HG03521 (cell line): ENCODE data around the gene GANC.

Source experiments
- ATAC-seq: cut with Tn5 transposase; IDR thresholded peaks from one replicate; pipeline ENCODE4 v1.9.1; 2021; ENCODE audit warnings: mild to moderate bottlenecking, moderate library complexity; ENCODE audit not compliant: unreplicated experiment

The GANC gene

DNA sequence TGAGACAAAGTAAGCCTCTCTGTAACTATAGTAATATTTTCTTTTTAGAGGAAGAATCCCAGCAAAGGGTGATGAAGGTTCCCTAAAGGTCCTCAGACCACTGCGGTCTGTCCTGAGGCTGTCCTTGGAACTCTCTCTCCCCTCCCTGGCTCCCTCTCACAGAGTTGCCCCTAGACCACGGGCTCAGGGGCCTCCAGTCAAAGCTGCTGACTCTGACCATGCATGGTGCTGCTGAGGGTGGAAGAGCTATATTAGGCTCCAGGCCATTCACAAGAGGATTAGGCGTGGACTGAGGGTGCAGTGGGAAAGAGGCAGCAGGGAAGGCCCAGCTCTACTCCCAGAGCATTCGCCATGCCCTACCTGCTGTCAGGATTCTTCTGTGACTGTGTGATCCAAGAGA is 100.9 kb downstream of the GANC start:
- ATAC-seq: no peak

DNA sequence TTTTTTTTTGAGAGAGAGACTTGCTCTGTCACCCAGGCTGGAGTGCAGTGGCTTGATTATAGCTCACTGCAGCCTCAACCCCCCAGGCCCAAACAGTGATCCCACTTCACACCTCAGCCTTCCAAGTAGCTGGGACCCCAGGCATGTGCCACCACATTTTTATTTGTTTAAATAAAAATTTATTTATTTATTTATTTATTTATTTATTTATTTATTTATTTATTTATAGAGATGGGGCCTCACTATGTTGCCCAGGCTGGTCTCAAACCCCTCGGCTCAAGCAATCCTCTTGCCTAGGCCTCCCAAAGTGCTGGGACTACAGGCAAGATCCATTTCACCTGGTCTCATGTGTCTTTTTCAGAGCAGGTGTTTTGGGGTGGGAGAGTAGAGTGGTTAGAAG is 101.8 kb downstream of the GANC start:
- no peak for ATAC-seq

DNA sequence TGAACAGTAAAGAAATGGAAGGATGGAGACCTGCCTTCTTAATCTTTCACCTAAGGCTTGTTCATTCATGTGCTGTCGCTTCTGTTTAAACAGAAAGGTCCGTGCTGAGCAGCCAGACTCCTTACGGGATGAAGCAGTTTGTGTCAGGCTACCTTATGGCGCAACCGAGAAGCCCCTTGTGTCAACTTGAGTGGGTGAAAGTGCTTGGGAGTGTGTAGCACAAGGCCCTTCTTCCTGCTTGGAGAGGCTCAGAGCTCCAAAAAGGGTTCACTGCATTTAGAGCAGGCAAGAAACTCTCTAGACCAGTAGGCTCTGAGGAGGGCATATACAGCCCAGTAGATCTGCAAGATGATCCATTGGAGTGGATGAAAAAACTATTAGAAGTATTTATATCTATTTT is 102.3 kb downstream of the GANC start:
- no peak for ATAC-seq

DNA sequence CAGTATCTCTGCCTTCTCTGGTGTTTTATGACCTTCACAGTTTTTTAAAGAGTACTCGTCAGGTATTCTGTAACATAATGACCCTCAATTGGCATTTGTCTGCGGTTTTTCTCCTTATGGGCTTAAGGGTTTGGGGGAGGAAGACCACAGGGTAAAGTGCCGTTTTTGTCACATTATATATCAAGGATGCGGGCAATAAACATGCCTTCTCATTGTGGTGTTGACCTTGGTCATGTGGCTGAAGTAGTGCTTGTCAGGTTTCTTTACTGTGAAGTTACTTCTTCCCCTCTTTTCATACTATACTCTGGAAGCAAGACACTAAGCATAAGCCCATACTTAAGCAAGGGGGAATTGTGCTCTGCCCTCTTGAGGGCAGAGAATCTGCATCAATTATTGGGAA is 102.9 kb downstream of the GANC start:
- ATAC-seq: no peak

DNA sequence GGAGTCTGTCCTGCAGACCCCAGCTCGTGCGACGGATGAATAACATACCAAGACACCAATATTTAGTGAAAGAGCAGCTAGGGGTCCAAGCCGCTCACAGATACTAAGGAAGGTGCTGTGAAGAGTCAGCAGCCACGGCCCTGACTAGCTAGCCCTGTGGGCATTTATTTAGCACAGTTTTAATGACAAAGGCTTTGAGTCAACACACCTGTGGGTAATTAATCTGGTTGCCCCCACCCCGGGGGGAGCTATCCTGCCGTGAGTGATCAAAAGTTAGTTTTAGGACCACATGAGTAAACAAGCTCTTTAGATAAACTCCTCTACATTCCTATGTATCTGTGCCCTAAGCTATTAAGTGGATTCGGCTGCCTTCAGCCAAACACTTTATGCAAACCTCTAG is 105.0 kb downstream of the GANC start:
- ATAC-seq: no peak

DNA sequence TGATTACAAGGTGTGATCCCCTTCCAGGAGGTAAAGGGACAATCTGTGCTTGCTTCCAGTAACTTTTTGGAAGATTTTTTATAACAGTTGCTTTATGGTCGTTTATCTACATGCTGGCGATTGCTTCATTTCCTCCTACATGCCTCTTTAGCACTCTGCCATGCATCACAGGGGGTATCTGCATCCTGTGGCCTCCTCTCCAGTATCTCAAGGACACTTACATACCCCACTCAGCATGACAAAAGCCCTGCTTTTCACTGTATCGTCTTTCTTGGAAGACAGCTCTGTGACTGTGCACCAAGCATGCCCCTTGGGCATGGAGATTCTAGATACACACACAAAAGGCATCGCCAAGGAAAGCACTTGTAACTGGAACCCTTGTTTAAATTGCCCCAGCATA is 111.6 kb downstream of the GANC start:
- ATAC-seq: no peak

DNA sequence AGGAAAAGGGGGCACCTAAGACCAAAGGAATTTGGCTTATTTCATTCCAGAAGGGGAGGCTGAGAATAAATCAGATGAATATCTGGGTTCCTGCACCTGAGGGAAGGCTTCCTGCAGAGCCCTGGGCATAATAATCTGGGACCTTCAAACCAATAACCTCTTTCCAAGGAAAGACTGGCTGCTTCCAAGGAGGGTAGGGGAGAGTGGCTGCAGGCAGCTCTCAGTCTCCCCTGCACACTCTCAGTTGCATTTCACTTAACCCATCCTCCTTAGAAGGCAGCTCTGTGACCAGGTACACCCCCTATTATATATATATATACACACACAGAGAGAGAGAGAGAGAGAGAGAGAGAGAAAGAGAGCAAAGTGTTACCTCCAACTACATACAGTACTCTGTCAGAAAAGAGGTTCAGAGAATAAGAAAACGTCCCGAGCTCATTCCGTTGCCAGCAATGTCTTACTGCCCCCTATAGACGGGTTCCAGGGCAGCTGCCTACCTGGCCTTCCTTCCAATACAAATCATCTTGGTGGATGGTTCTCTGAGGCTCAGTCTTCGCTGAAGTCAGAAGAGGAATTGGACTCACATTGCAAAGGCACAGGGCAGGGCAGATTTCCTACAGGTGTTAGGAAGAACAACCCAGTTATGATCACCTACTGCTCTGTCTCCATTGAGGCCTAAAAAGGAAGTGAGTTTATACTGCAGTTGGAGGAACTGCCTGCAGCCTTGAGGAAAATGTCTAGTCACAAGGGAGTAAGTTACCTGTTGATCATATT is 112.4 kb downstream of the GANC start:
- ATAC-seq: no peak

DNA sequence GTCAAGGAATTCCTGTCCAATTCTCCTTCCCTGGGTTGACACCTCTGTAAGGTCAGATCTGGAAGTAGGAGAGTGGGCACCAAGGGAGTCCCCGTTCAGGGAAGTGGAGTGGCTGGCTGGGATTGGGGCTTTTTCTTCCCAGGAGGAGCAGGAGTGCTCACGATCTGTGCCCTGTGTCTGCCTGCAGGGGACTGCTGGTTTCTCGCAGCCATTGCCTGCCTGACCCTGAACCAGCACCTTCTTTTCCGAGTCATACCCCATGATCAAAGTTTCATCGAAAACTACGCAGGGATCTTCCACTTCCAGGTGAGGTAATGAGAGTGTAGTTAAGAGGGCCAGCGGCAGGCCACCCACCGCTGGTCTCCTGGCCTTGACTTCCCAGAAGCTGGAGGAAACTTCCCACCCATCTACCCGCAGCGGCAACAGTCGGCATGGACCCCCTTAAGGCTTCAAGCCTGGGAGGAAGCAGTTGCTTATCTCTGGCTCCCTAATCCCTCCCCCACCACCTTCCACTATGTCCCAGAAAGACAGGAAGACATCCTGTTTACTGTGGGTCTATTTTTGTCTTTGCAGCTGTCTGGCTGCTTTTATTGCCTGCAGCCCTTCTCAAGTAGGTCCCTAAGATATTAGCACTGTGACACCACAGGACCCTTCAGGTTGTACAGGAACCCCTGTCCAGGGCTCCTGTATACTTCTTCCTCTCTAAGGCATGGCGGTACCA is 113.1 kb downstream of the GANC start:
- no peak for ATAC-seq

DNA sequence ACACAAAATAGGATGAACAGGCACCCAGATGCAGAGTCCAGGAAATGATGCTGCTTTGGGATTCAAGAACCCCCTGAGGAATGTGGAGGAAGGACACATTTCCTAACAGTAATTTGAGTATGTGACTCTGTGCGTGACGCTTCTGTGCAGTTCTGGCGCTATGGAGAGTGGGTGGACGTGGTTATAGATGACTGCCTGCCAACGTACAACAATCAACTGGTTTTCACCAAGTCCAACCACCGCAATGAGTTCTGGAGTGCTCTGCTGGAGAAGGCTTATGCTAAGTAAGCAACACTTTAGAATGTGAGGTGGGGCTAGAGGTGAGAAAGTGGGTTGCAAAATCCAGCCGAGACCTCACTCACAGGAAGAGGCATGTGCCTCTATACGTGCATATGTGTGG is 114.6 kb downstream of the GANC start:
- ATAC-seq: no peak

DNA sequence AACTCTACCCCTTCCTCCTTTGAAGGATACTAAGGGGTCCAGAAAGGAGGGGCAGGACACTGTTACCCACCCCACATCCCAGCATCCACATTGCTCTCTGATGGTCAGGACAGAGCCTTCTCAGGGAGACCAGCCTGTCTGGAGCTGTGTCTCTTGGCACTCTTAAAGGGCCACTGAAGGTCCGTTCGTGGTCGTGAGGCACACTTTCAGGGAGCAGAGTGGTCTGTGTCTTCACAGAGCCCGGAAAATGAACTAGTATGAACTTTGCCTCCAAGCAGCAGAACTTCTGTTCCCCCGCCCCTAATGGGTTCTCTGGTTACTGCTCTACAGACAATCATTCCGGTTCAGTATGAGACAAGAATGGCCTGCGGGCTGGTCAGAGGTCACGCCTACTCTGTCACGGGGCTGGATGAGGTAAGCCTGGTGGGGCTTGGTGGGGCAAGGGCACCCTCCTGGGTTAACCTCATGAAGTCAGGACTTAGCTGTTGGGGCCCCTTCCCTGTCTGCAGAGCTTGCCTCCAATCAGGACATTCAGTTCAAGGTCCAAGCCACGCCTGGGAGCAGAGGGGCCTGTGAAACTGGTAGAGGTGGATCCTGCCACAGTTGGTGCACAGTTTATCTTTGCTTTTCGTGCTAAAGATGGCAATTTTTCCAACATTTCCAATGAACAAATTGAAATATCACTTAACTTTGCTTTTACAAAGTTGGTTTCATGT is 119.5 kb downstream of the GANC start:
- ATAC-seq: no peak

DNA sequence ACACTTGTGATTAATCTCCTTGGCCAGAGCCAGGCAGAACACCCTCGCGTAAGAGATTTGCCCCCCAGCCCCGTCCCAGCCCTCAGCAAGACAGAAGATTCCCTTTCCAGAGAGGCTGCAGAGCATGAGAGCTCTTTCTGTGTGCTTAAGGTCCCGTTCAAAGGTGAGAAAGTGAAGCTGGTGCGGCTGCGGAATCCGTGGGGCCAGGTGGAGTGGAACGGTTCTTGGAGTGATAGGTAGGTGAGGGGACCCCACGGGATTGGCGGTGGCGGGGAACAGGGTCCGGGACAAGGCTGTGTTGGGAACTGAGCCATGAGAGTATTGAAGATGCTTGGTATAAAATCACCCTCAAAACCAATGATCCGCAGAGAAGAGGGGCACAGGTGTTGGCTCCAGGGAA is 121.1 kb downstream of the GANC start:
- no peak for ATAC-seq

DNA sequence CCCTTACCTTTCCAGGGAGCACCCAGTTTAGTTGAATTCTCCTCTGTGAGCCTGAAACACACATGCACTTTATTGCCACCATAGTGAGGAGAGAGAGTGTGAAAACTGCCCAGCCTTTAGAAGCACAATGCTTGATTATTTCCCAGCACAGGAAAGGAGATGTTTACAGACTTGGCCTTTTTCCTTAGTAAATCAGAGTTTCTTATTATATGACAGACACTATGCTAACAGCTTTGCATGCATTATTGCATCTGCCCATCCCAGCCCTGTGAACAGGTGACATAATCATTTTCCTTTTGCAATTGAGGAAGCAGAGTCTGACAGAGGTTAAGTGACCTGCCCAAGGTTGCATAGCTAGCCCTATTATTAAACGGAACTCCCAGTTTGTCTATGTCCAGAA is 122.8 kb downstream of the GANC start:
- no peak for ATAC-seq

DNA sequence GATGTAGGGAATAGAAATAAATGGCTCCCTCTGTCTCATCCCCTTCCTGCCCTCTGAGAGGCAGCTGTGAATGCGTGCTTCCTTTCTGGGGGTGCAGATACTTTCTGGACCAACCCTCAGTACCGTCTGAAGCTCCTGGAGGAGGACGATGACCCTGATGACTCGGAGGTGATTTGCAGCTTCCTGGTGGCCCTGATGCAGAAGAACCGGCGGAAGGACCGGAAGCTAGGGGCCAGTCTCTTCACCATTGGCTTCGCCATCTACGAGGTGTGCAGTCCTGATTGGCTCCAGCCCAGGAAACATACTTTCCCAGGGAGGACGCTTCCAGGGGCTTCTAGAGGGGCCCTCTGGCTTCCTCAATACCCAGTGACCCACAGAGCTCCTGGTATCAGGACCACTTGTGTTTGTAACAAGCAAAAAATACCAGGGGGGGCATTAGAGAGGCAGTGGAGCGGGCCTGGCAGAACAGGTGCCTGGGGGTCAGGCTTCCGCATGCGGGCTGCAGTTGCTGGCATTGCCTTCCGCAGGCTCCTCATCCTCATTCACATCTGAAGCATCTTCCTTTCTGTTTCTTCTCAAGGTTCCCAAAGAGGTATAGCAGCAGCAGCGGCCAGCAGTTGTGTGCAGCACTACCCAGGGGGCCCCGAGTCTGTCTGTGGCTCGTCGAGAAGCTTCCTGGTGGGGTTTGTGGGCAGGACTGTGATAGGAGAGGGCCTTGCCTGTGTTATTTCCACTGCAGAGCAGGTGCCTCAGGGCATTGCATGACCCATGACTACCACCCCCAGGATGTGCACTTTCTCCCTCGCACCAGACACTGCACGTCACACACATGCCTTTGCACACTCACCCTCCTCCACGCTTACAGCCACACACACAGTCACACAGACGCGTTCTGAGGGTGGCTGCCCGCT is 128.8 kb downstream of the GANC start:
- no peak for ATAC-seq

DNA sequence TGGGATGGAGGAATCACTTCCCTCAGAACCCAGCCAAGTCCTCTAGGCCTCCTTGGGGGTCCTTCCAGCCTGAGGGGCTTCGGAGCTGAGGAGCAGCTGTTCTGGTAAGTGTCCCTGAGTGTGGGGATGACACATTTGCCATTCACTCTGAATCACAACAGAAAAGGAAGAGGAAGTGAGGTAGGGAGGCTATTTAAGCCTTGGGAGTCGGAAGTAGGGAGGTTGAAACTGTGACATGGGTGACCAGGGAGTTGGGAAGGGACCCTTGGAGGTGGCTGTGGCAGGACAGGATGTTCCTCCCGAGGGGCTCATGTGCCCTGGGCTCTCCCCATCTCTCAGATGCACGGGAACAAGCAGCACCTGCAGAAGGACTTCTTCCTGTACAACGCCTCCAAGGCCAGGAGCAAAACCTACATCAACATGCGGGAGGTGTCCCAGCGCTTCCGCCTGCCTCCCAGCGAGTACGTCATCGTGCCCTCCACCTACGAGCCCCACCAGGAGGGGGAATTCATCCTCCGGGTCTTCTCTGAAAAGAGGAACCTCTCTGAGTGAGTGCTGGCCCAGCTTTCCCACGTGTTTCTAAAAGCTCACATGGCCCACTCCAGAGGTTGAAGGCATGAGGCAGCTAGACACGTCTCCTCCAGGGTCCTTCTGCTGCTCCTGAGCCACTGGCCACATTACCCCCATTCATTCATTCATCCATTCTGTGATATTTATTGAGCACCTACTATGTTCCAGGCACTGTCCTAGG is 129.6 kb downstream of the GANC start:
- ATAC-seq: no peak

DNA sequence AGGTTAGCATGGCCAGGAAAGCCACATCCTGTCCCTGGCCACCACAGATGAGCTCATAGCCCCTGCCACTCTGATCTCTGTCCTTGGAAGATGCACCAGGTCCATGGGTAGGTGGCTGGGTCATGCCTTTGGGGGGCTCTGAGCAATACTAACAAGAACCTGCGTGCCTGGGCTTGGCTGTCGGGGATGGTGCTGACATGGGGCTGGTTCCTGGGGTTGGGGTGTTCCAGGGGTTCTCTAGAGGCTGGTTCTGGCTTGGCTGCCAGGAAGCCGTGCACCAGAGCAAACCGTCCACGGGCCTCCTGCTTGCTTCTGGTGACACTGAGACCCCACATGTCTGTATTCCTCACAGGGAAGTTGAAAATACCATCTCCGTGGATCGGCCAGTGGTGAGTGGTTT is 130.4 kb downstream of the GANC start:
- no peak for ATAC-seq

DNA sequence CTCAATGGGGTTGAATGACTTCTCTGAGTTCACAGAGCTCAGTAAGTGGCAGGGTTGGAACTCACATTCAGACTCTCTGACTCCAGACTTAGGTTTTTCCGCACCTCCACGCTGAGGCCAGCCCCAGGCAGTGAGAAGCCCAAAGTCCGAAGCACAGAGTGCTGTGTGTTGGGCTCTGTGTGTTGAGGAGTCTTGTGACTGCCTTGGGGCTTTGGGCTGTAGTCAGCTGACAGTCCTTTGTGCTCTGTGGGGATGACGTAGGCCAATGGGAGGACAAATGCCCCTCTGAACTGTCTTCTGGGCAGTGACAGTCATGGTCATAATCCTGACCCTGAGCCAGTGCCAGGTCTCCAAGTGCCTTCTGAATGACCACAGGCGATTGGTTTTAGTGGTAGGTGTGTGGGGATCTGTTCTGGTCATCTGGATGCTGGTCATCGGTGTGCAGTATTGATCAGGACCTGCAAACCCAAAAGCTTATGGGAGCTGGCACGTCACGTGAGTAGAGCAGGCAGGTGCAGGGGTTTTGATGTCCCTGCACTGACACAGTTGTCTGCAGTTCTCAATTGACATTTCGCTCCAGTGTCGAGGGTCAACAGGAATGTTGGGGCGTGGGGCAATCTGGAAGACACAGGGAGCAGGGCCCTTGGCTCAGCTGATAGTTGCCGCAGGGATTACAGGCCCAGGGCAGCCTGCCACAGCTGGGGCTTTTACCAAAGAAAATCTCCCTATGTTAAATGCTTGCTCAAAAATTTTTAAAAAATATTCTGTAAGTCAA is 131.6 kb downstream of the GANC start:
- no peak for ATAC-seq

DNA sequence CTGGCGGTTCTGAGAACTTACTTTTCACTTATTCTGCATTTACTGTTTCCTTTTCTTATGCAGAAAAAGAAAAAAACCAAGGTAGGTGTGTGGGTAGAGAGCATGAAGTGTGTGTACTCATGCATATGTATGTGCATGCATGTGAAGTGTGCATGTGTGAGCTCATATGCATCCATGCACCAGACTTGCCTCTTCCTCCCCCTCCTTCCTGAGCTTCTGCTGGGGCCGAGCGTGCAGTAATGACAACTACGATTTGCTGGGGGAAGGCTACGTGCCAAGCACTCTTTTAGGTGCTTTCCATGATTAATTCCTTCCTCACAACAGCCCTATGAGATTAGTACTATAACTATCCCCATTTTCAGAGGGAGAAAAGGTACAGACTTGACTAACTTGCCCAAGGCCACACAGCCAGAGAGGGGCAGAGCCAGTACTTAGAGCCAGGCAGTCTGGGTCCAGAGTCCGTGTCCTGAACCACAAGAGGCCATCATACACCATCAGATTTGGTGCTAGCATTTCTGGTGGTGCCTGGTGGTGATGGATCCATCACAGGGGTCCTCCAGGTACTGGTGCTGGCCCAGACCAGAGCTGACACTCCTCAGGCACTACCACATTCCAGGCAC is 133.0 kb downstream of the GANC start:
- no peak for ATAC-seq
